Peyer's patch (tissue), 4 donors: ENCODE measurements around the gene RMRP.

Source experiments
- CTCF ChIP-seq, 6 experiments: fragments of 450-650 bp in 4 of 6; fragments of 200-600 bp in 2 of 6; sonication (generic) in 1 of 6; IDR thresholded peaks; one replicate each; pipeline ENCODE4 v1.5.1; 2017 to 2019; ENCODE audit warnings: antibody characterized with exemption in 6 of 6, mild to moderate bottlenecking in 3 of 6, moderate library complexity in 1 of 6
- POLR2A ChIP-seq, 2 donors: fragments of 450-650 bp; IDR thresholded peaks; one replicate each; pipeline ENCODE4 v1.5.1; 2017; ENCODE audit warnings: antibody characterized with exemption in 2 of 2, mild to moderate bottlenecking in 2 of 2, moderate library complexity in 2 of 2

GRCh38 chr9:35646153-35646532 is 11.7 kb downstream of the RMRP start:
- TF ChIP-seq CTCF (IDR thresholded peaks at IDR 0.05) (peak in 1 of 6 experiments; percentile 3), POLR2A (IDR thresholded peaks at IDR 0.05) (no peak)
